ENCODE measurements around the gene ZBTB32. TPM values are rescaled to one million over a fixed set of nuclear protein-coding genes. Genes with fewer than 3 reads are reported as not detected.

Gene ZBTB32
- polyA plus RNA-seq, 4 donors: 0.22 to 0.35 TPM; not detected in 2

GRCh38 chr19:35740108-35740422, 35.7 kb downstream of the ZBTB32 start:
- DNase-seq (no peak), FAIRE-seq (no peak)
- Histone ChIP-seq H3K27me3 (ENCODE audit: control insufficient read depth in 3 of 3, insufficient read depth in 3 of 3, low read length in 3 of 3) (no peaks in the 10 kb centered on the region), H3K4me1 (ENCODE audit: control insufficient read depth in 3 of 3, insufficient read depth in 2 of 3, low read depth in 1 of 3, low read length in 2 of 3) (peaks cover 0 to 11% (median 0%) of the 10 kb centered on the region in 3 donors), H3K27ac (ENCODE audit: low read depth in 1 of 3, low read length in 2 of 3) (peak overlapping the region in 1 of 3 donors; percentile 73), H3K9me3 (ENCODE audit: control insufficient read depth in 2 of 2, insufficient read depth in 1 of 2, low read depth in 1 of 2, low read length in 1 of 2) (peaks cover 0 to 4% of the 10 kb centered on the region in 2 donors), H3K4me3 (ENCODE audit: low read depth in 1 of 3, low read length in 3 of 3) (peak overlapping the region; percentile 44 to 61 (median 57)), H3K36me3 (ENCODE audit: control insufficient read depth in 3 of 3, insufficient read depth in 2 of 3, low read depth in 1 of 3, low read length in 3 of 3) (peaks cover 7 to 65% (median 12%) of the 10 kb centered on the region in 3 donors)
- WGBS, 3 donors: 2 to 4% (median 2%) methylated on average over 13 to 16 of the region's 16 CpGs

GRCh38 chr19:35740423-35741202, 36.3 kb downstream of the ZBTB32 start:
- FAIRE-seq: no peak
- peak; percentile 97 to 98 for DNase-seq
- H3K4me1 ChIP-seq (ENCODE audit: control insufficient read depth in 3 of 3, insufficient read depth in 2 of 3, low read depth in 1 of 3, low read length in 2 of 3): peaks cover 0 to 11% (median 0%) of the 10 kb centered on the region in 3 donors
- H3K4me3 ChIP-seq (ENCODE audit: low read depth in 1 of 3, low read length in 3 of 3): peak overlapping the region; percentile 44 to 67 (median 57)
- H3K9me3 ChIP-seq (ENCODE audit: control insufficient read depth in 2 of 2, insufficient read depth in 1 of 2, low read depth in 1 of 2, low read length in 1 of 2): peaks cover 0 to 4% of the 10 kb centered on the region in 2 donors
- H3K27me3 ChIP-seq (ENCODE audit: control insufficient read depth in 3 of 3, insufficient read depth in 3 of 3, low read length in 3 of 3): no peaks in the 10 kb centered on the region
- peaks cover 5 to 60% (median 9%) of the 10 kb centered on the region in 3 donors for H3K36me3 ChIP-seq (ENCODE audit: control insufficient read depth in 3 of 3, insufficient read depth in 2 of 3, low read depth in 1 of 3, low read length in 3 of 3)
- peak overlapping the region; percentile 41 to 89 (median 62) for H3K27ac ChIP-seq (ENCODE audit: low read depth in 1 of 3, low read length in 2 of 3)
- WGBS, 3 donors: 0% methylated on average over 60 to 63 of the region's 63 CpGs

GRCh38 chr19:35741203-35741515, 36.8 kb downstream of the ZBTB32 start:
- Histone ChIP-seq H3K4me3 (ENCODE audit: low read depth in 1 of 3, low read length in 3 of 3) (peak overlapping the region; percentile 20 to 67 (median 57)), H3K36me3 (ENCODE audit: control insufficient read depth in 3 of 3, insufficient read depth in 2 of 3, low read depth in 1 of 3, low read length in 3 of 3) (peaks cover 5 to 56% (median 8%) of the 10 kb centered on the region in 3 donors), H3K27me3 (ENCODE audit: control insufficient read depth in 3 of 3, insufficient read depth in 3 of 3, low read length in 3 of 3) (no peaks in the 10 kb centered on the region), H3K4me1 (ENCODE audit: control insufficient read depth in 3 of 3, insufficient read depth in 2 of 3, low read depth in 1 of 3, low read length in 2 of 3) (peaks cover 0 to 15% (median 0%) of the 10 kb centered on the region in 3 donors), H3K9me3 (ENCODE audit: control insufficient read depth in 2 of 2, insufficient read depth in 1 of 2, low read depth in 1 of 2, low read length in 1 of 2) (peaks cover 0 to 4% of the 10 kb centered on the region in 2 donors), H3K27ac (ENCODE audit: low read depth in 1 of 3, low read length in 2 of 3) (peak overlapping the region; percentile 41 to 89 (median 62))
- 1 to 4% (median 2%) methylated on average over 12 of the region's 12 CpGs for WGBS, 3 donors
- no peak for FAIRE-seq
- DNase-seq: no peak

GRCh38 chr19:35742121-35742724, 37.9 kb downstream of the ZBTB32 start, which contains the start of gene IGFLR1:
IGFLR1 (minus strand) TSS chr19:35742452; CDS start chr19:35741180, 1,272 bp downstream.
- H3K4me3 ChIP-seq (ENCODE audit: low read depth in 1 of 3, low read length in 3 of 3): peak within 1 kb of the TSS in 1 of 3 donors; percentile 16
- FAIRE-seq (no peak), DNase-seq (peak in 1 of 2 donors; percentile 31)
- 62 to 88% (median 71%) methylated on average over 9 of the region's 9 CpGs for WGBS, 3 donors
- peaks cover 0 to 20% (median 3%) of the 10 kb centered on the region in 3 donors for H3K4me1 ChIP-seq (ENCODE audit: control insufficient read depth in 3 of 3, insufficient read depth in 2 of 3, low read depth in 1 of 3, low read length in 2 of 3)
- H3K27me3 ChIP-seq (ENCODE audit: control insufficient read depth in 3 of 3, insufficient read depth in 3 of 3, low read length in 3 of 3): no peaks in the 10 kb centered on the region
- peaks cover 0 to 50% (median 5%) of the 10 kb centered on the region in 3 donors for H3K36me3 ChIP-seq (ENCODE audit: control insufficient read depth in 3 of 3, insufficient read depth in 2 of 3, low read depth in 1 of 3, low read length in 3 of 3)
- H3K9me3 ChIP-seq (ENCODE audit: control insufficient read depth in 2 of 2, insufficient read depth in 1 of 2, low read depth in 1 of 2, low read length in 1 of 2): peaks cover 0 to 4% of the 10 kb centered on the region in 2 donors
- H3K27ac ChIP-seq (ENCODE audit: low read depth in 1 of 3, low read length in 2 of 3): peak within 1 kb of the TSS in 2 of 3 donors; percentile 68 to 88

- peak overlapping the region in 1 of 3 donors; percentile 77 for H3K4me3 ChIP-seq (ENCODE audit: low read depth in 1 of 3, low read length in 3 of 3)
- FAIRE-seq: no peak
These were observed 39.5 kb downstream of the ZBTB32 start for GRCh38 chr19:35743640-35744429.

GRCh38 chr19:35744430-35745327, 40.3 kb downstream of the ZBTB32 start:
- DNase-seq (peak; percentile 96 to 98), FAIRE-seq (no peak)
- H3K9me3 ChIP-seq (ENCODE audit: control insufficient read depth in 2 of 2, insufficient read depth in 1 of 2, low read depth in 1 of 2, low read length in 1 of 2): peaks cover 0 to 4% of the 10 kb centered on the region in 2 donors
- H3K4me3 ChIP-seq (ENCODE audit: low read depth in 1 of 3, low read length in 3 of 3): peak overlapping the region; percentile 77 to 99 (median 89)
- H3K27me3 ChIP-seq (ENCODE audit: control insufficient read depth in 3 of 3, insufficient read depth in 3 of 3, low read length in 3 of 3): no peaks in the 10 kb centered on the region
- peaks cover 3 to 28% (median 4%) of the 10 kb centered on the region in 3 donors for H3K4me1 ChIP-seq (ENCODE audit: control insufficient read depth in 3 of 3, insufficient read depth in 2 of 3, low read depth in 1 of 3, low read length in 2 of 3)
- peak overlapping the region; percentile 92 to 100 (median 100) for H3K27ac ChIP-seq (ENCODE audit: low read depth in 1 of 3, low read length in 2 of 3)
- peaks cover 0 to 28% (median 0%) of the 10 kb centered on the region in 3 donors for H3K36me3 ChIP-seq (ENCODE audit: control insufficient read depth in 3 of 3, insufficient read depth in 2 of 3, low read depth in 1 of 3, low read length in 3 of 3)
- 7 to 11% (median 7%) methylated on average over 37 to 41 of the region's 41 CpGs for WGBS, 3 donors

More at GRCh38 chr19:35743640-35744429, 39.5 kb downstream of the ZBTB32 start:
- peaks cover 0 to 24% (median 3%) of the 10 kb centered on the region in 3 donors for H3K4me1 ChIP-seq (ENCODE audit: control insufficient read depth in 3 of 3, insufficient read depth in 2 of 3, low read depth in 1 of 3, low read length in 2 of 3)
- H3K27ac ChIP-seq (ENCODE audit: low read depth in 1 of 3, low read length in 2 of 3): peak overlapping the region in 1 of 3 donors; percentile 100
- DNase-seq: no peak
- no peaks in the 10 kb centered on the region for H3K27me3 ChIP-seq (ENCODE audit: control insufficient read depth in 3 of 3, insufficient read depth in 3 of 3, low read length in 3 of 3)
- peaks cover 0 to 4% of the 10 kb centered on the region in 2 donors for H3K9me3 ChIP-seq (ENCODE audit: control insufficient read depth in 2 of 2, insufficient read depth in 1 of 2, low read depth in 1 of 2, low read length in 1 of 2)
- 89 to 97% (median 90%) methylated on average over 18 to 19 of the region's 19 CpGs for WGBS, 3 donors
- peaks cover 0 to 34% (median 0%) of the 10 kb centered on the region in 3 donors for H3K36me3 ChIP-seq (ENCODE audit: control insufficient read depth in 3 of 3, insufficient read depth in 2 of 3, low read depth in 1 of 3, low read length in 3 of 3)

DNA sequence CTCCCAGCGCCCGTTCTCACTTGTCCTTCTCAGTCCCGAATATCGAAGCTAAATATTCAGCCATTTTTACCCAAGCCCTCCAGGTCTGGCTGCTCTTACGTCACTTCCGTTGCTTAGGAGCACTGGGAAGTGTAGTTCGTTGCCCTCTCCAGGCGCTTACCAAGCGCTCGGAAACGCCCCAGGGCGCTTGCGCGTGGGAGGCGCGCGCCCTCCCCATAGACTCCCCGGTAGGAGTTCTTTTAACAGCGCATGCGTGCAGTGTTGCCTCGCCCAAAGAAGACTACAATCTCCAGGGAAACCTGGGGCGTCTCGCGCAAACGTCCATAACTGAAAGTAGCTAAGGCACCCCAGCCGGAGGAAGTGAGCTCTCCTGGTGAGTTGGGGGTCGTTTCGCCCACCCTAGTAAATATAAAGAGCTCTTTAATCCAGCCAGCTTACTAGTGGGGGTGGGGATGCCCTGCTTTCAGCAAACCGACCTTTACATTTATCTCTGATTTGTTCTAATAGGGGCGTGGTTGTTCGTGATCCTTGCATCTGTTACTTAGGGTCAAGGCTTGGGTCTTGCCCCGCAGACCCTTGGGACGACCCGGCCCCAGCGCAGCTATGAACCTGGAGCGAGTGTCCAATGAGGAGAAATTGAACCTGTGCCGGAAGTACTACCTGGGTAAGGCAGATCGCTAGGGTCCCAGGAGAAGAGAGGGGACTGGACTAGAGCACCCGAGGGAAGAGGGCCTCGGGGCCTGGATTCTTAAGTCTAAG, 41.1 kb downstream of the ZBTB32 start, which contains the start of the genes PSENEN and U2AF1L4:
Gene PSENEN (plus strand): TSS at position 324 of the 759 bp plus-strand sequence. CDS start 280 bp downstream, at position 604.
Gene U2AF1L4 (minus strand): TSS at position 91 of the 759 bp plus-strand sequence. CDS start 27 bp downstream, at position 64.
- WGBS, 3 donors: 0 to 1% (median 0%) methylated on average over 40 of the region's 40 CpGs
- H3K4me1 ChIP-seq (ENCODE audit: control insufficient read depth in 3 of 3, insufficient read depth in 2 of 3, low read depth in 1 of 3, low read length in 2 of 3): peaks cover 3 to 25% (median 4%) of the 10 kb centered on the region in 3 donors
- DNase-seq (peak; percentile 100), FAIRE-seq (no peak)
- peak within 1 kb of the TSS; percentile 77 to 99 (median 89) for H3K4me3 ChIP-seq (ENCODE audit: low read depth in 1 of 3, low read length in 3 of 3)
- no peaks in the 10 kb centered on the region for H3K27me3 ChIP-seq (ENCODE audit: control insufficient read depth in 3 of 3, insufficient read depth in 3 of 3, low read length in 3 of 3)
- H3K36me3 ChIP-seq (ENCODE audit: control insufficient read depth in 3 of 3, insufficient read depth in 2 of 3, low read depth in 1 of 3, low read length in 3 of 3): peaks cover 0 to 28% (median 0%) of the 10 kb centered on the region in 3 donors
- peaks cover 0 to 4% of the 10 kb centered on the region in 2 donors for H3K9me3 ChIP-seq (ENCODE audit: control insufficient read depth in 2 of 2, insufficient read depth in 1 of 2, low read depth in 1 of 2, low read length in 1 of 2)
- H3K27ac ChIP-seq (ENCODE audit: low read depth in 1 of 3, low read length in 2 of 3): peak within 1 kb of the TSS; percentile 92 to 100 (median 100)

Data from small intestine (tissue), 7 donors.